GM12878 (cell line): ENCODE results near the gene NDC80. TPM values are rescaled to one million over a fixed set of nuclear protein-coding genes. Genes with fewer than 3 reads are reported as not detected.
A peak's percentile ranks its signal among the peaks of the same experiment; 100 is the strongest.

Experiments
- ATAC-seq: fragments of 200-7000 bp; cut with Tn5 transposase; 3 replicates; pipeline ENCODE4 v1.9.1; 2020; ENCODE audit warnings: mild to moderate bottlenecking, moderate library complexity
- BruUV-seq: library from RNA; stranded (reverse); fragments of 400-500 nt; replicated peaks from 2 replicates; lab custom pipeline; 2021; lab: Mats Ljungman, UMichigan
- CTCF ChIA-PET: fragments of 300-600 bp; sonication (Branson Sonifier 250); formaldehyde crosslinking; extraction: SDS; loops from one replicate; lab custom pipeline; 2021; ENCODE audit warnings: inconsistent platforms; lab: Yijun Ruan, JAX
- POLR2A ChIA-PET: fragments of 350-600 bp; formaldehyde crosslinking; extraction: SDS; loops from one replicate; lab custom pipeline; 2021; ENCODE audit warnings: inconsistent platforms; lab: Charles Lee
- RAD21 ChIA-PET: fragments of 300-600 bp; sonication (Branson Sonifier 250); formaldehyde crosslinking; loops from one replicate; lab custom pipeline; 2023; ENCODE audit warnings: antibody characterized with exemption; ENCODE audit not compliant: unreplicated experiment; lab: Charles Lee
- SMC1A ChIA-PET: fragments of 300-600 bp; sonication (Branson Sonifier 250); formaldehyde crosslinking; loops from one replicate; lab custom pipeline; 2023; ENCODE audit not compliant: unreplicated experiment, uncharacterized antibody; lab: Charles Lee
- DNase-seq: peaks from one replicate; pipeline ENCODE4 v3.0.0-alpha.2; 2011; ENCODE audit warnings: low read depth, low spot score
- FAIRE-seq: peaks from 3 replicates; lab custom pipeline; 2011; peaks lifted over from hg19 to GRCh38; lab: Jason Lieb, UNC
- H2AFZ ChIP-seq: 2 replicates; pipeline ENCODE4 v1.6.0; 2011; ENCODE audit warnings: low read depth, low read length, control low read depth; ENCODE audit not compliant: control insufficient read depth
- H3K27ac ChIP-seq: 2 replicates; pipeline ENCODE4 v1.5.1; 2011; ENCODE audit warnings: control low read depth; ENCODE audit not compliant: control insufficient read depth, insufficient read depth
- H3K27me3 ChIP-seq, 2 experiments: replicated peaks in 1 of 2; 2 replicates each; pipeline versions ENCODE4 v1.6.0 to v1.6.1; 2011; ENCODE audit warnings: low read length in 1 of 2; ENCODE audit not compliant: control insufficient read depth in 2 of 2, insufficient read depth in 2 of 2
- H3K36me3 ChIP-seq, 2 experiments: 2 replicates each; pipeline ENCODE4 v1.5.1; 2011; ENCODE audit warnings: low read length in 1 of 2; ENCODE audit not compliant: control insufficient read depth in 2 of 2, insufficient read depth in 2 of 2
- H3K4me1 ChIP-seq: 2 replicates; pipeline ENCODE4 v1.6.1; 2011; ENCODE audit warnings: mild to moderate bottlenecking, low read length, moderate library complexity, mixed read lengths; ENCODE audit not compliant: control insufficient read depth, insufficient read depth
- H3K4me2 ChIP-seq: 2 replicates; pipeline ENCODE4 v1.6.0; 2011; ENCODE audit warnings: control low read depth; ENCODE audit not compliant: control insufficient read depth, insufficient read depth
- H3K4me3 ChIP-seq: fragments of 200-600 bp; sonication (generic); 2 replicates; pipeline ENCODE4 v1.5.1; 2016
- H3K79me2 ChIP-seq: 2 replicates; pipeline ENCODE4 v1.6.0; 2011; ENCODE audit warnings: low read length; ENCODE audit not compliant: control insufficient read depth, insufficient read depth
- H3K9ac ChIP-seq: 2 replicates; pipeline ENCODE4 v1.8.0; 2011; ENCODE audit warnings: low read length, control low read depth, mixed read lengths; ENCODE audit not compliant: control insufficient read depth, insufficient read depth
- H3K9me3 ChIP-seq: replicated peaks from 3 replicates; pipeline ENCODE4 v1.5.1; 2011; ENCODE audit warnings: mild to moderate bottlenecking, low read length; ENCODE audit not compliant: control insufficient read depth, insufficient read depth
- H4K20me1 ChIP-seq: 2 replicates; pipeline ENCODE4 v1.6.0; 2011; ENCODE audit not compliant: control insufficient read depth, insufficient read depth
- BHLHE40 ChIP-seq, 2 experiments: fragments of 450-650 bp in 1 of 2; IDR thresholded peaks; 2 replicates each; pipeline ENCODE4 v1.6.1; 2011 to 2017; ENCODE audit warnings: low read depth in 2 of 2, borderline replicate concordance in 1 of 2, improper control_type of control experiment in 1 of 2, low read length in 1 of 2, mild to moderate bottlenecking in 1 of 2
- CHD1 ChIP-seq: IDR thresholded peaks from 2 replicates; pipeline ENCODE4 v1.6.1; 2012; ENCODE audit warnings: low read depth, low read length, improper control_type of control experiment
- CTCF ChIP-seq, 3 experiments: IDR thresholded peaks in 2 of 3; conservative IDR thresholded peaks in 1 of 3; 2 replicates each; pipeline ENCODE4 v1.5.1; 2011; ENCODE audit warnings: low read depth in 3 of 3, low read length in 3 of 3, mild to moderate bottlenecking in 3 of 3, control low read depth in 2 of 3, moderate library complexity in 2 of 3, inconsistent platforms in 1 of 3, mixed read lengths in 1 of 3; ENCODE audit not compliant: control insufficient read depth in 2 of 3, insufficient read depth in 1 of 3; ENCODE audit errors: extremely low read depth in 1 of 3
- ELK1 ChIP-seq: IDR thresholded peaks from 2 replicates; pipeline ENCODE4 v1.6.1; 2012; ENCODE audit warnings: low read depth, low read length, improper control_type of control experiment
- GATAD2B ChIP-seq: fragments of 450-650 bp; conservative IDR thresholded peaks from 2 replicates; pipeline ENCODE4 v1.6.1; 2017; ENCODE audit warnings: low read depth, mild to moderate bottlenecking, moderate library complexity
- IKZF2 ChIP-seq, 2 experiments: fragments of 450-650 bp; IDR thresholded peaks; 2 replicates each; pipeline ENCODE4 v1.6.1; 2017; ENCODE audit warnings: mild to moderate bottlenecking in 2 of 2, moderate library complexity in 2 of 2
- JUND ChIP-seq: IDR thresholded peaks from 2 replicates; pipeline ENCODE4 v1.6.1; 2012; ENCODE audit warnings: low read depth, mild to moderate bottlenecking, low read length, improper control_type of control experiment, moderate library complexity
- LARP7 ChIP-seq: fragments of 450-650 bp; IDR thresholded peaks from 2 replicates; pipeline ENCODE4 v1.6.1; 2017; ENCODE audit warnings: mild to moderate bottlenecking
- MTA2 ChIP-seq: fragments of 450-650 bp; IDR thresholded peaks from 2 replicates; pipeline ENCODE4 v1.6.1; 2016; ENCODE audit warnings: low read depth, mild to moderate bottlenecking, moderate library complexity
- MXI1 ChIP-seq: fragments of 150-350 bp; IDR thresholded peaks from 2 replicates; pipeline ENCODE4 v1.6.1; 2011; ENCODE audit warnings: low read depth, mild to moderate bottlenecking, inconsistent platforms, low read length, improper control_type of control experiment
- NR2C1 ChIP-seq: fragments of 450-650 bp; IDR thresholded peaks from 2 replicates; pipeline ENCODE4 v1.6.1; 2017; ENCODE audit warnings: antibody characterized with exemption, mild to moderate bottlenecking, moderate library complexity
- NR2C2 ChIP-seq: IDR thresholded peaks from 2 replicates; pipeline ENCODE4 v1.6.1; 2011; ENCODE audit warnings: borderline replicate concordance, low read depth; ENCODE audit not compliant: control insufficient read depth, insufficient read length
- NR2F1 ChIP-seq: fragments of 450-650 bp; conservative IDR thresholded peaks from 2 replicates; pipeline ENCODE4 v1.6.1; 2017; ENCODE audit warnings: mild to moderate bottlenecking
- SMARCA5 ChIP-seq: fragments of 450-650 bp; IDR thresholded peaks from 2 replicates; pipeline ENCODE4 v1.6.1; 2017; ENCODE audit warnings: mild to moderate bottlenecking
- SREBF2 ChIP-seq: IDR thresholded peaks from 2 replicates; pipeline ENCODE4 v1.6.1; 2012; ENCODE audit warnings: mild to moderate bottlenecking, low read length
- USF1 ChIP-seq: IDR thresholded peaks from 2 replicates; pipeline ENCODE4 v1.6.1; 2011; ENCODE audit warnings: borderline replicate concordance, low read depth, mild to moderate bottlenecking, moderate library complexity, mixed read lengths, low read length; ENCODE audit not compliant: insufficient read depth; ENCODE audit errors: extremely low read length
- ZNF207 ChIP-seq: fragments of 450-650 bp; IDR thresholded peaks from 2 replicates; pipeline ENCODE4 v1.6.1; 2014; ENCODE audit warnings: antibody characterized with exemption, mild to moderate bottlenecking, borderline replicate concordance
- WGBS: methylation state at CpG from one replicate; pipeline ENCODE4 v1.1.6; 2016; ENCODE audit warnings: low lambda C conversion rate; ENCODE audit not compliant: insufficient replicate concordance, insufficient coverage; ENCODE audit errors: missing lambda C conversion rate; 5-methylcytosine and 5-hydroxymethylcytosine counted together
- in situ Hi-C: fragments of 300-500 bp; cut with MboI; formaldehyde crosslinking; loops from 9 replicates; pipeline ENCODE4 v1.14.3; 2018; ENCODE audit warnings: mixed read lengths
- intact Hi-C: fragments of 100-400 bp; cut with micrococcal nuclease; formaldehyde crosslinking; loops from one replicate; pipeline ENCODE4 v1.14.2; 2022; ENCODE audit not compliant: unreplicated experiment
- polyA plus RNA-seq, 11 experiments: library from polyadenylated mRNA; depleted of rRNA in 4 of 11; unstranded in 6 of 11; stranded (reverse) in 5 of 11; fragments of >200 nt; fragmentation: Nextera tagmentation in 4 of 11; fragmentation: Illumina TruSeq in 1 of 11; extraction: Ambion mirVana in 4 of 11; extraction: Trizol in 1 of 11; gene quantifications; 1 replicate in 1 of 11; 2 replicates in 10 of 11; pipeline versions ENCODE4 v1.2.1 to v1.2.3, GENCODE V29; 2011 to 2016; ENCODE audit warnings: inconsistent platforms in 2 of 11, missing spikeins in 2 of 11, low read depth in 1 of 11
- total RNA-seq, 4 experiments: library from RNA; depleted of rRNA in 3 of 4; stranded (reverse); fragments of >200 nt in 3 of 4; fragmentation: Illumina TruSeq in 1 of 4; extraction: Trizol in 1 of 4; gene quantifications; 2 replicates each; pipeline versions ENCODE4 v1.2.1 to v1.2.3, GENCODE V29; 2013 to 2021

The NDC80 gene
- total and polyA plus RNA-seq, 10 of the 15 experiments (the other 5 are each of a cell fraction or from before 2014, with no cell fraction given): 36.5 to 80.8 (median 54.7) TPM

DNA sequence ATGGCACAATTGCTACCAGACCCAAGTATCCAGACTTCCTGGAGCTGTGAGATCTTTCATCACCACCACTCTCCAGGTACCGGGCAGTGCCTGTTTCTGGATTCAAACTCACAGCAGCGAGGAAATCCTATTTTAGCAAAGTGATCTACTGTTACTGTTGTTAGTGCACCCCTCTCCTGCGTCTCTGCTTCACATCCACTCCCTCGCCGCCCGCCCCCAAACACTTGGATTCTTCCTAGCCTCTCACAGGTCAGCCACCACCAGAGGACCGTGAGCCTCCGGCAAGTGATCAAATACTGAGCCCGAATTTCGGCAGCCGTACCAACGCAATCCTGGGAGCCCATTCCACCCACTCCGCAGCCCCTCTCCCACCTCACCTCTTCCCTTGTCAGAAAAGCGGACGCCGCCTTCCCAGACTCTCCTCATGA lies 571 bp upstream of the NDC80 start:
- peak overlapping the region; percentile 100 for H2AFZ ChIP-seq
- in situ Hi-C loops: no loop called here
- WGBS: under 1% methylated on average over 16 of the region's 16 CpGs
- DNase-seq: peak; percentile 20
- peak overlapping the region; percentile 64 for H3K4me2 ChIP-seq
- no peak for FAIRE-seq
- ChIA-PET SMC1A (interaction anchor here (1.1 to 1.9 kb wide), 6 partner anchors 17 to 110 kb away, joined by 3 to 7 read pairs (median 4); partner anchors contain the start of gene SMCHD1), RAD21 (interaction anchor here (0.8 to 2.5 kb wide), 7 partner anchors 16 to 133 kb away, joined by 3 to 11 read pairs (median 3); no protein-coding TSS in a partner anchor), CTCF (interaction anchor here (0.5 to 2.7 kb wide), 6 partner anchors 18 to 434 kb away, joined by 3 to 16 read pairs (median 4); no protein-coding TSS in a partner anchor), POLR2A (interaction anchor here (0.9 to 2.0 kb wide), 3 partner anchors 66 to 89 kb away, joined by 3 to 10 read pairs (median 4); partner anchors contain the start of gene SMCHD1)
- intact Hi-C loops: loop anchor here (5.0 kb wide), 1 partner anchor 677 kb away; the partner anchor contains the start of gene MYL12A
- TF ChIP-seq CHD1: peak; percentile 82; the same call in 1 of the 2 replicates
- TF ChIP-seq BHLHE40 (IDR thresholded peaks at IDR 0.05; ENCODE audit: borderline replicate concordance in 1 of 2, low read depth in 2 of 2, low read length in 1 of 2): peak in 1 of 2 experiments; percentile 19; a peak in 1 of 4 replicates
- no peak for TF ChIP-seq USF1
- TF ChIP-seq MTA2: 0 out of 2 replicates have a peak, but pooled peaks have one; percentile 23
- TF ChIP-seq NR2C2: no peak
- TF ChIP-seq ELK1: peak; percentile 4; the same call in 1 of the 2 replicates
- no peak for TF ChIP-seq SREBF2
- no peak for TF ChIP-seq NR2C1
- TF ChIP-seq NR2F1: 0 out of 2 replicates have a peak, but pooled peaks have one; percentile 4
- peak in 1 of 2 experiments; percentile 49; a peak in 1 of 4 replicates for TF ChIP-seq IKZF2 (IDR thresholded peaks at IDR 0.05)
- TF ChIP-seq SMARCA5: peak; percentile 49; the same call in 1 of the 2 replicates
- TF ChIP-seq MXI1: peak; percentile 18; the same call in 1 of the 2 replicates
- no peak for TF ChIP-seq ZNF207
- peak; percentile 31; the same call in 1 of the 2 replicates for TF ChIP-seq JUND
- 0 out of 6 replicates have a peak, but pooled peaks of 1 of the 3 experiments have one; percentile 9 for TF ChIP-seq CTCF (IDR thresholded peaks at IDR 0.05 in 2 of 3, conservative IDR thresholded peaks at IDR 0.05 in 1 of 3; ENCODE audit: control insufficient read depth in 2 of 3, extremely low read depth in 1 of 3, insufficient read depth in 1 of 3, low read depth in 3 of 3, low read length in 3 of 3)
- no peak for TF ChIP-seq GATAD2B
- TF ChIP-seq LARP7: peak; percentile 13; the same call in 1 of the 2 replicates
- H3K27ac ChIP-seq: peak overlapping the region; percentile 100
- H3K4me1 ChIP-seq: peaks cover 5% of the 10 kb centered on the region
- peak overlapping the region; percentile 82 for H3K4me3 ChIP-seq
- H3K9me3 ChIP-seq: no peaks in the 10 kb centered on the region
- no peaks in the 10 kb centered on the region for H4K20me1 ChIP-seq
- peaks cover 67% of the 10 kb centered on the region for H3K79me2 ChIP-seq
- peak overlapping the region; percentile 97 for H3K9ac ChIP-seq
- no peaks in the 10 kb centered on the region for H3K27me3 ChIP-seq
- ATAC-seq: peak; percentile 76
- TSS peak; percentile 85 for BruUV-seq
- peaks cover 4 to 7% of the 10 kb centered on the region in 2 experiments; a peak in 3 of 4 replicates for H3K36me3 ChIP-seq
